GM12872 (cell line): ENCODE data around the gene NUCKS1.

Source experiments
- CTCF ChIP-seq: IDR thresholded peaks from 3 replicates; pipeline ENCODE4 v1.5.1; 2011; ENCODE audit warnings: low read depth, mild to moderate bottlenecking, low read length, moderate library complexity; ENCODE audit not compliant: insufficient read depth

NUCKS1 gene

GRCh38 chr1:205719015-205719414, 31.0 kb downstream of the NUCKS1 start:
- TF ChIP-seq CTCF = no peak

- no peak for TF ChIP-seq CTCF
Measured at GRCh38 chr1:205716371-205717132, 33.4 kb downstream of the NUCKS1 start.

- TF ChIP-seq CTCF = no peak
Measured at GRCh38 chr1:205715628-205716027, 34.4 kb downstream of the NUCKS1 start.

GRCh38 chr1:205714906-205715246, 35.1 kb downstream of the NUCKS1 start:
- TF ChIP-seq CTCF = no peak

GRCh38 chr1:205714190-205714905, 35.6 kb downstream of the NUCKS1 start:
- no peak for TF ChIP-seq CTCF

- peak; percentile 84 for TF ChIP-seq CTCF
Measured at GRCh38 chr1:205711105-205712048, 38.6 kb downstream of the NUCKS1 start.

GRCh38 chr1:205710201-205711062, 39.5 kb downstream of the NUCKS1 start:
- no peak for TF ChIP-seq CTCF
